ENCODE measurements around the gene KMT2C. TPM values are rescaled to one million over a fixed set of nuclear protein-coding genes. Genes with fewer than 3 reads are reported as not detected.
"Not testable (repeated sequence)": the region's sequence is repeated elsewhere in the genome, so short reads cannot be mapped to it uniquely, and the experiment has no call there.

The KMT2C gene
- total RNA-seq, 2 experiments from 2014 or later: 95.5 to 102 TPM

DNA sequence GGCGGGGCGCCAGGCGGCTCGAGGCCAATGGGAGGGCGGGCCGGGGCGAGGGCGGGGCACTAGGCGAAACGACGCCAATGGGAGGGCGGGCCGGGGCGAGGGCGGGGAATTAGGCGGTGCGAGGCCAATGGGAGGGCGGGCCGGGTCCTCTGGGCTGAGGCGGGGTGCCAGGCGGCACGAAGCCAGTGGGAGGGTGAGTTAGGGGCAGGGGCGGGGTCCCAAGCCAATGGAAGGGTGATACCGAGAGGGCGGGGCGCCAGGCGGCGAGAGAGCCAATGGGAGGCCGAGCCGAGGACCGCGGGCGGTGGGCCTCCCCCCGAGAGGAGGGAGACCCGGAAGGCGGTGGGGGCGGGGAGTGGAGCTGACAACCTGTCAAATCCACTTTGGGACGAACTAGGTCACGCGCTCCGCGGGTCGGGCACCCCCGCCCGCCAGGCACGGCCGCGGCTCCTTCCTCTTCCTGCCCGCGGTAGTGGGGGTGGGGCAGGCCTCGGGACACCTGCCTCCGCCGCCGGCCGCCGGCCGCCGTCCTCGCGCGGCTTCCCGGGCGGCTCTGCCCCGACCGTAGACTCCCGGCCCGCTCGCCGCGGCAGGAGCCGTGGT lies 28.0 kb upstream of the KMT2C start:
- no peaks in the 10 kb centered on the region for H3K36me3 Mint-ChIP-seq
- H3K4me3 Mint-ChIP-seq: peak overlapping the region; percentile 95
- H3K27me3 Mint-ChIP-seq: no peaks in the 10 kb centered on the region
- peak; percentile 94 for ATAC-seq (ENCODE audit: low read depth)
- peak; percentile 100 for DNase-seq
- POLR2A ChIA-PET: interaction anchor here (0.5 to 2.0 kb wide), 6 partner anchors 29 to 1116 kb away, joined by 3 to 24 read pairs (median 5); partner anchors contain the start of genes KMT2C and XRCC2
- peak overlapping the region; percentile 38 for H3K27ac Mint-ChIP-seq
- H3K4me1 Mint-ChIP-seq: peaks cover 11% of the 10 kb centered on the region
- H3K9me3 Mint-ChIP-seq: no peaks in the 10 kb centered on the region

DNA sequence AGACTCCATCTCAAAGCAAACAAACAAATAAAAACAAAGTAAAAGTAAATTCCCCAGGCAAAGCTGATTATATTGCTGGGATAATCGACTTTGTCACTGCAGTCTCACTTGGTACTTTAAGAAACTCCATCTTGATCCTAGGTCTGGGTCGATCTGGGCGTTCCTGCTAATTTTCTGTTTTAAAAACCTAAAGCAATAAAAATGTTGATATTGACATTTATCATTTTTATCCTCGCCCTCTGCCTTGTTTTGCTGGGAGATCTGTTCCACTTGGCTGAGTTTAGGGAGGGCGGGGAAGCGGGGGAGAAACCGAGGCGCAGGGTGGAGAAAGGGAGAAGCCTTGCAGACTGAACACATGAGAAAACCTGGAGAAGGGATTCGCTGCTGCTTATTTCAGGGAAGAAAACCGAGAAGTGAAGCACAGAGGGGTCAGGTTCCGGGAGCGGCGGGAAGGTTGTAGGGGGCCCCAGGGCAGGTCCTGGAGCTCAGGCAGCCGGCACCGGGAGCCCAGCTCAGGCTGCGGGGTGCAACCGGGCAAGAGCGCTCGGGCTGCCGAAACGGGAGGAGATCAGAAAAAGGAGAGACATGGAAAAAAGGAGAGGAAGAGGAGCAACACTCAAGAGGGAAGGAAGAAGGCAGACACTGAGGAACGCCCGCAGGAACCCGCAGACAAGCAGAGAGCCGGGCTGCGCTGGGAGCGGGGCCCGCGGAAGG lies 27.3 kb upstream of the KMT2C start:
- DNase-seq (no peak), ATAC-seq (ENCODE audit: low read depth) (peak; percentile 5)
- Mint-ChIP-seq H3K36me3 (no peaks in the 10 kb centered on the region), H3K27me3 (no peaks in the 10 kb centered on the region), H3K9me3 (no peaks in the 10 kb centered on the region), H3K27ac (peak overlapping the region; percentile 89), H3K4me1 (peaks cover 11% of the 10 kb centered on the region), H3K4me3 (peak overlapping the region; percentile 95)
- POLR2A ChIA-PET: interaction anchor here (0.6 to 2.0 kb wide), 5 partner anchors 28 to 212 kb away, joined by 3 to 24 read pairs (median 6); partner anchors contain the start of genes KMT2C and XRCC2

GRCh38 chr7:152459724-152460251 lies 24.0 kb upstream of the KMT2C start:
- no peaks in the 10 kb centered on the region for H3K27me3 Mint-ChIP-seq
- POLR2A ChIA-PET: interaction anchor here (0.8 kb wide), 1 partner anchor 940 kb away, joined by 3 read pairs; the partner anchor contains the start of gene RHEB

DNA sequence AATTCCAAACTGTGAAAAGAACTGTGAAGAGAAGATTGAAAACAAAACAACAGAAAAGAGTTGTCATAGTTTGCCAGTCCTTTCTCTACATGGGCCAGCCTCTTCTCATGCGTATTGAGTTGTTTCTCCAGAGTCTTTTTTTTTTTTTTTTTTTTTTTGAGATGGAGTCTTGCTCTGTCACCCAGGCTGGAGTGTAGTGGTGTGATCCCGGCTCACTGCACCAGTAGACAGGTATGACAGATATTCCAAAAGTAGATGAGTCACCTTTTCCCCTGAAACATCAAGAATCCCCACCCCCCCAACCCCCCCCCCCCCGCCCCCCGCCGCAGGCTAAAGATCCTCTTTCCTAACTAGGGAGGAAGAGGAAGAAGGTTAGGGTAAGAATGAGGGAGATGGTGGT lies 15.6 kb upstream of the KMT2C start:
- peaks cover 8% of the 10 kb centered on the region for H3K4me1 Mint-ChIP-seq
- no peak overlapping the region for H3K27ac Mint-ChIP-seq
- H3K9me3 Mint-ChIP-seq: no peaks in the 10 kb centered on the region
- H3K27me3 Mint-ChIP-seq: no peaks in the 10 kb centered on the region
- POLR2A ChIA-PET: interaction anchor here (0.7 kb wide), 1 partner anchor 558 kb away, joined by 3 read pairs; no protein-coding TSS in a partner anchor
- H3K36me3 Mint-ChIP-seq: no peaks in the 10 kb centered on the region
- DNase-seq: no peak
- H3K4me3 Mint-ChIP-seq: no peak overlapping the region
- ATAC-seq (ENCODE audit: low read depth): no peak

More at GRCh38 chr7:152459724-152460251, 24.0 kb upstream of the KMT2C start:
- no peak for DNase-seq
- H3K27ac Mint-ChIP-seq: no peak overlapping the region
- H3K4me1 Mint-ChIP-seq: peaks cover 7% of the 10 kb centered on the region
- no peak overlapping the region for H3K4me3 Mint-ChIP-seq
- no peak for ATAC-seq (ENCODE audit: low read depth)
- H3K9me3 Mint-ChIP-seq: peaks cover 2% of the 10 kb centered on the region
- no peaks in the 10 kb centered on the region for H3K36me3 Mint-ChIP-seq

DNA sequence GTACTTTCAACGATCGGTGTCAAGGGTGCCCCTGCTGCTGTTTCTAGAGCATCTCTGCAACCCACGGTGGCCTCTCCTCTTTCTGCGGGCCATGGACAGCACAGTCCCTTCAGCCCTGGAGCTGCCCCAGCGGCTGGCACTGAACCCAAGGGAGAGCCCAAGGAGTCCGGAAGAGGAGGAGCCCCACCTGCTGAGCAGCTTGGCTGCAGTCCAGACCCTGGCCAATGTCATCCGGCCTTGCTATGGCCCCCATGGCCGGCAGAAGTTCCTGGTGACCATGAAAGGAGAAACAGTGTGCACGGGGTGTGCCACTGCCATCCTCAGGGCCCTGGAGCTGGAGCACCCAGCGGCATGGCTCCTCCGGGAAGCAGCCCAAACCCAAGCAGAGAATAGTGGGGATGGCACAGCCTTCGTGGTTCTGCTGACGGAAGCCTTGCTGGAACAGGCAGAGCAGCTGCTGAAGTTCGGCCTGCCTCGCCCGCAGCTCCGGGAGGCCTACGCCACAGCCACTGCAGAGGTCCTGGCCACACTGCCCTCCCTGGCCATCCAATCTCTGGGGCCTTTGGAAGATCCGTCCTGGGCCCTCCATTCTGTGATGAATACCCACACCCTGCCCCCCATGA lies 9.7 kb upstream of the KMT2C start:
- POLR2A ChIA-PET, H3K9me3 Mint-ChIP-seq, H3K4me3 Mint-ChIP-seq: not testable (repeated sequence)

GRCh38 chr7:152443586-152443985 lies 7.8 kb upstream of the KMT2C start:
- Mint-ChIP-seq H3K27ac (no peak overlapping the region), H3K4me3 (no peak overlapping the region), H3K9me3 (no peaks in the 10 kb centered on the region), H3K36me3 (no peaks in the 10 kb centered on the region), H3K4me1 (peaks cover 7% of the 10 kb centered on the region), H3K27me3 (peaks cover 9% of the 10 kb centered on the region)
- DNase-seq: no peak
- POLR2A ChIA-PET: no interaction called here
- no peak for ATAC-seq (ENCODE audit: low read depth)

More for the DNA sequence above, 9.7 kb upstream of the KMT2C start:
- H3K27me3 Mint-ChIP-seq; ATAC-seq (ENCODE audit: low read depth); H3K27ac Mint-ChIP-seq; H3K4me1 Mint-ChIP-seq; DNase-seq; H3K36me3 Mint-ChIP-seq: not testable (repeated sequence)

DNA sequence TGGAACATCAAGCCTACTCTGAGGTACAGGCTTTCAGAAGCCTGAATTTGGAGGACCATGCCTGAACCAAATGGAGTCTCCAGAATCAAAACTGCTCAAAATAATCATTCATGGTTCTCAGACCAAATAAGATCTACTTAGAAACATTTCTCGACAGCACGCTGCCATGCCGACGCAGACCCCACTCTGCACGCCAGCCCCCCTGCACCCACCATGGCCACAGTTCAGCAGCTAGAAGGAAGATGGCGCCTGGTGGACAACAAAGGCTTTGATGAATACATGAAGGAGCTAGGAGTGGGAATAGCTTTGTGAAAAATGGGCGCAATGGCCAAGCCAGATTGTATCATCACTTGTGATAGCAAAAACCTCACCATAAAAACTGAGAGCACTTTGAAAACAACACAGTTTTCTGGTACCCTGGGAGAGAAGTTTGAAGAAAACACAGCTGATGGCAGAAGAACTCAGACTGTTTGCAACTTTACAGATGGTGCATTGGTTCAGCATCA lies 6.6 kb upstream of the KMT2C start:
- Mint-ChIP-seq H3K27ac (no peak overlapping the region), H3K36me3 (no peaks in the 10 kb centered on the region), H3K9me3 (no peaks in the 10 kb centered on the region), H3K4me3 (no peak overlapping the region), H3K4me1 (peaks cover under 1% of the 10 kb centered on the region), H3K27me3 (peaks cover 9% of the 10 kb centered on the region)
- no peak for ATAC-seq (ENCODE audit: low read depth)
- no peak for DNase-seq
- POLR2A ChIA-PET: no interaction called here

DNA sequence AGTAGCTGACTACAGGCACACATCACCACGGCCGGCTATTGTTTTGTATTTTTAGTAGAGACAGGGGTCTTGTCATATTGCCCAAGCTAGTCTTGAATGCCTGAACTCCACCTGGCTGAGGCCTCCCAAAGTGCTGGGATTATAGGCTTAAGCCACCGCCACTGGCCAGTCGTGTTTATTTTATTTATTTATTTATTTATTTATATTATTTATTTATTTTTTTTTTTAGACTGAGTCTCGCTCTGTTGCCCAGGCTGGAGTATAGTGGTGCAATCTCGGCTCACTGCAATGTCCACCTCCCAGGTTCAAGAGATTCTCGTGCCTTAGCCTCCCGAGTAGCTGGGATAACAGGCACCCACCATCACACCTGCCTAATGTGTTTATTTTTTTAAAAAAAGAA lies 6.0 kb upstream of the KMT2C start:
- H3K4me1 Mint-ChIP-seq; H3K27ac Mint-ChIP-seq; POLR2A ChIA-PET; ATAC-seq (ENCODE audit: low read depth); H3K27me3 Mint-ChIP-seq; H3K4me3 Mint-ChIP-seq; H3K36me3 Mint-ChIP-seq; H3K9me3 Mint-ChIP-seq; DNase-seq: not testable (repeated sequence)

DNA sequence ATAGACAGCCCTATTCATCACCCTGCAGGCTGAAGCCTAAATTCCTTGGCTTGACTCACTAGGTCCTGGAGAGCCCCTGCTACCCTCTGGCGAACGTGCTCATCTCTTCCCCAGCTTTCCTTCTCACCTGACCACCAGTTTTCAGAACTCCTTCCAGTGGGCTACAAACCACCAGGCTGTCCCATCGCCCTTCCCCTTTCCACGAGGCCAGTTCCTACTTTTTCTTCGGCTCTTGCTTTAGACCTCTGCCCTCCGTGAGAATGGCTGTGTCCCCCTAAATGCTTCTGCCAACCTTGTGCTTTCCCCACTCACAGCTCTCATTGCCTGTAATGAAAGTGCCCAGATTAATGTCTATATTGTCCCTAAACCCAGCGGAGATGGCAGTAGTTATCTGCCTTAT lies 5.4 kb upstream of the KMT2C start:
- H3K9me3 Mint-ChIP-seq; H3K27me3 Mint-ChIP-seq; H3K36me3 Mint-ChIP-seq; ATAC-seq (ENCODE audit: low read depth); H3K4me3 Mint-ChIP-seq; DNase-seq; H3K27ac Mint-ChIP-seq; POLR2A ChIA-PET; H3K4me1 Mint-ChIP-seq: not testable (repeated sequence)

GRCh38 chr7:152438017-152438416 lies 2.2 kb upstream of the KMT2C start:
- H3K27me3 Mint-ChIP-seq; H3K27ac Mint-ChIP-seq; H3K4me3 Mint-ChIP-seq; ATAC-seq (ENCODE audit: low read depth); POLR2A ChIA-PET; H3K9me3 Mint-ChIP-seq; DNase-seq; H3K36me3 Mint-ChIP-seq: not testable (repeated sequence)
- H3K4me1 Mint-ChIP-seq: peaks cover 16% of the 10 kb centered on the region

DNA sequence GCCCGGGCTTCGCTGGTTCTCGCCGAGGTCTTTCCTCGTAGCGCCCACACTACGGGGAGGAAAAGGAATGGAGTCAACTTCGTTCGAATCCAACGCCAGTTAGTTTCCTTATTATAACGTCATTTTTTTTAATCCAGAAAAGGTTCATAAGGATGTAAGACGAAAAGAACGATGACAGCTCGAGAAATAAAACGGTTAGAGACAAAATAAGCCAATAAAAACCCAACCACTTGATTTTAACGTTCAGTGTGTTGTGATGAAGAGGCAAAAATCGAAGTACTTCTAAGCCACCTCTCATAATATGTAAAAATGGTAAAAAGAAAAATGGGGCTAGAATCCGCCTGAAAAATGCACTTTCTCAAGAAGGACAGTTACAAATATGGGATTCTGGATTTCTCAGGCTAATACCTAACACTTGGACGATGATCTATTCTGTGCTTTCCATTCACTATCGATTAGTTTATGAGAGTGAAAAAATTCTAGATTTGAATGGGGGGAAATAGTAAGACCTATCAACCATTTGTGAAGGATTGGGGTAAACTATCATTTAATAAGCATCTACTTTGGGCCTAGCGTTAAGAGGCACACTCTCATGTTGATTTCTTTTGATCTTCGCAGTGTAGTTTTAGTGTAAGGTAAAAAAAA lies 1.2 kb upstream of the KMT2C start:
- POLR2A ChIA-PET: interaction anchor here (0.6 to 4.2 kb wide), 2 partner anchors 27 to 491 kb away, joined by 5 to 24 read pairs; no protein-coding TSS in a partner anchor
- H3K9me3 Mint-ChIP-seq; DNase-seq; ATAC-seq (ENCODE audit: low read depth); H3K27me3 Mint-ChIP-seq; H3K36me3 Mint-ChIP-seq: not testable (repeated sequence)
- H3K27ac Mint-ChIP-seq: peak overlapping the region; percentile 85
- H3K4me3 Mint-ChIP-seq: peak overlapping the region; percentile 80
- H3K4me1 Mint-ChIP-seq: peaks cover 16% of the 10 kb centered on the region

- peak; percentile 71 for ATAC-seq (ENCODE audit: low read depth)
- Mint-ChIP-seq H3K9me3 (no peaks in the 10 kb centered on the region), H3K27ac (peak overlapping the region; percentile 85), H3K4me3 (peak overlapping the region; percentile 80), H3K27me3 (no peaks in the 10 kb centered on the region), H3K4me1 (peaks cover 16% of the 10 kb centered on the region), H3K36me3 (no peaks in the 10 kb centered on the region)
- DNase-seq: peak; percentile 91
- POLR2A ChIA-PET: interaction anchor here (4.2 kb wide), 1 partner anchor 28 kb away, joined by 24 read pairs; no protein-coding TSS in a partner anchor
These were observed 518 bp upstream of the KMT2C start for GRCh38 chr7:152436111-152436930.
